Fibroblast of the aortic adventitia (primary cell): ENCODE data around the gene DNAJC5. TPM values are rescaled to one million over a fixed set of nuclear protein-coding genes. Genes with fewer than 3 reads are reported as not detected.
"Not testable (repeated sequence)": the region's sequence is repeated elsewhere in the genome, so short reads cannot be mapped to it uniquely, and the experiment has no call there.

Experiments
- DNase-seq: peaks from one replicate; pipeline ENCODE4 v3.0.0-alpha.2; 2010; ENCODE audit warnings: low read depth
- H3K4me3 ChIP-seq: 2 replicates; pipeline ENCODE4 v1.5.1; 2011; ENCODE audit warnings: low read depth, mild to moderate bottlenecking, control low read depth, low read length, moderate library complexity
- CTCF ChIP-seq: IDR thresholded peaks from 2 replicates; pipeline ENCODE4 v1.5.1; 2011; ENCODE audit warnings: mild to moderate bottlenecking, low read length, control low read depth, inconsistent platforms; ENCODE audit not compliant: insufficient read depth
- total RNA-seq: library from RNA; depleted of rRNA; stranded (reverse); fragments of >200 nt; gene quantifications from 2 replicates; pipeline ENCODE4 v1.2.3, GENCODE V29; 2012; ENCODE audit warnings: low replicate concordance

The DNAJC5 gene
- total RNA-seq, 1 donor = 33.9 TPM

DNA sequence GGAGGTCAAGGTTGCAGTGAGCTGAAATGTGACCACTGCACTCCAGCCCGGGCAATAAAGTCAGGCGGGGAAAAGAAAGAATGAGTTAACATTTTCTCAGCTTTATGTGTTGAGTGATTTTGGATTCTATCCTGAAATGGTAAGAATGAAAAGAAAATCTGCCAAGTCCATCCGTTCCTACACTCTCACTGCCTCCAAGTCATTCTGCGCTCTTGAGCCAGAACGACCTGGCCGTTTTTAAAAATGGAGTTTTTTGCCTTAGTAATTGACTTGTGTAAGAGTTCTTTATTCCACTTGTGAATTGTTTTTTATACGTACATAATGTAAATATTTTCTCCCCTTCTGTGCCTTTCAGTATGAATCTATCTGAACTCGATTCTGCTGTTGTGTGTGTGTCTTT is 28.7 kb downstream of the DNAJC5 start:
- peak; percentile 68 for DNase-seq
- H3K4me3 ChIP-seq = no peak overlapping the region
- TF ChIP-seq CTCF = no peak

GRCh38 chr20:63924241-63924640 is 29.3 kb downstream of the DNAJC5 start:
- no peak overlapping the region for H3K4me3 ChIP-seq
- TF ChIP-seq CTCF = no peak
- no peak for DNase-seq

GRCh38 chr20:63926298-63926697 is 31.4 kb downstream of the DNAJC5 start:
- no peak for TF ChIP-seq CTCF
- DNase-seq = no peak
- no peak overlapping the region for H3K4me3 ChIP-seq

- no peak overlapping the region for H3K4me3 ChIP-seq
- TF ChIP-seq CTCF = no peak
- no peak for DNase-seq
Measured at GRCh38 chr20:63929071-63929470, 34.1 kb downstream of the DNAJC5 start.

DNA sequence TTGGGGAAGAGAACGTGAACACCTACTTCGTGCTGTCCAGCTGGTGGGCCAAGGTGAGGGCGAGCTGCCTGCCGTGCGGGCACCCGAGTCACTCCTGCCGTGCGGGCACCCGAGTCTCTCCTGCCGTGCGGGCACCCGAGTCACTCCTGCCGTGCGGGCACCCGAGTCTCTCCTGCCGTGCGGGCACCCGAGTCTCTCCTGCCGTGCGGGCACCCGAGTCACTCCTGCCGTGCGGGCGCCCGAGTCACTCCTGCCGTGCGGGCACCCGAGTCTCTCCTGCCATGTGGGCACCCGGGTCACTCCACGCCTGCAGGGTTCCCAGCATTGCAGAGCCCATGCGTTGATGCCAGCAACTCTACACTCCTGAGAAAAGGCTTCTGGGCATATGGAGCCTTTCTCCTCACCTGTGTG is 34.6 kb downstream of the DNAJC5 start:
- H3K4me3 ChIP-seq, DNase-seq: not testable (repeated sequence)

GRCh38 chr20:63930971-63931553 is 36.1 kb downstream of the DNAJC5 start:
- no peak for DNase-seq
- no peak for TF ChIP-seq CTCF
- no peak overlapping the region for H3K4me3 ChIP-seq

DNA sequence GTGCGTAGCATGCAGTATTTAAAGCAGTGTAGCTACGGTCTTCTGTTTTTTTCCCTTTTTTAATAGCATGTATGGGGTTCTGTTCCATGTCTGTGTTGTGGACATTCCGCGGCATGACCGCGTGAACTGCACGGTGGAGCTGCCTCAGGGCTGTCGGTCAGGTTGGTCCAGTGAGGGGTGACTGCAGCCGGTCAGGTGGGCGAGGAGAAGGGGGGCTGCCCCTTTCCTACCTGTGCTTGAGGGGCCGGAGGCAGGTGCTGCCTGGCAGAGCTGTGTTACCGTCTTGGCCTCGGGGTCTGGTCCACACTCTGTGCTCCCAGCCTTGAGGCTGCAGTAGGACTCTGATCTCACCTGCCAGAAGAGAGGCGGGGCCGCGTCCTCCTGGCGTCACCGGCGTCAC is 36.8 kb downstream of the DNAJC5 start:
- no peak for DNase-seq
- TF ChIP-seq CTCF = no peak

More for the DNA sequence above, 36.8 kb downstream of the DNAJC5 start:
- H3K4me3 ChIP-seq = no peak overlapping the region
